Endometrial microvascular endothelial cells (primary cell): ENCODE results near the gene AP4S1. TPM values are rescaled to one million over a fixed set of nuclear protein-coding genes. Genes with fewer than 3 reads are reported as not detected.
"Not testable (repeated sequence)": the region's sequence is repeated elsewhere in the genome, so short reads cannot be mapped to it uniquely, and the experiment has no call there.

ENCODE experiments used
- in situ Hi-C: cut with HindIII; loops from 2 replicates; pipeline ENCODE4 v1.10.0; 2017; ENCODE audit warnings: low sequenced_read_pairs, low pct_unique_long_range_greater_than_20kb; ENCODE audit errors: inconsistent ontology term
- total RNA-seq: library from RNA; depleted of rRNA; stranded (reverse); fragments of >200 nt; gene quantifications from one replicate; pipeline ENCODE4 v1.2.3, GENCODE V29; 2015; ENCODE audit errors: inconsistent ontology term

Gene AP4S1, protein sequence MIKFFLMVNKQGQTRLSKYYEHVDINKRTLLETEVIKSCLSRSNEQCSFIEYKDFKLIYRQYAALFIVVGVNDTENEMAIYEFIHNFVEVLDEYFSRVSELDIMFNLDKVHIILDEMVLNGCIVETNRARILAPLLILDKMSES
- 18.8 TPM for total RNA-seq

DNA sequence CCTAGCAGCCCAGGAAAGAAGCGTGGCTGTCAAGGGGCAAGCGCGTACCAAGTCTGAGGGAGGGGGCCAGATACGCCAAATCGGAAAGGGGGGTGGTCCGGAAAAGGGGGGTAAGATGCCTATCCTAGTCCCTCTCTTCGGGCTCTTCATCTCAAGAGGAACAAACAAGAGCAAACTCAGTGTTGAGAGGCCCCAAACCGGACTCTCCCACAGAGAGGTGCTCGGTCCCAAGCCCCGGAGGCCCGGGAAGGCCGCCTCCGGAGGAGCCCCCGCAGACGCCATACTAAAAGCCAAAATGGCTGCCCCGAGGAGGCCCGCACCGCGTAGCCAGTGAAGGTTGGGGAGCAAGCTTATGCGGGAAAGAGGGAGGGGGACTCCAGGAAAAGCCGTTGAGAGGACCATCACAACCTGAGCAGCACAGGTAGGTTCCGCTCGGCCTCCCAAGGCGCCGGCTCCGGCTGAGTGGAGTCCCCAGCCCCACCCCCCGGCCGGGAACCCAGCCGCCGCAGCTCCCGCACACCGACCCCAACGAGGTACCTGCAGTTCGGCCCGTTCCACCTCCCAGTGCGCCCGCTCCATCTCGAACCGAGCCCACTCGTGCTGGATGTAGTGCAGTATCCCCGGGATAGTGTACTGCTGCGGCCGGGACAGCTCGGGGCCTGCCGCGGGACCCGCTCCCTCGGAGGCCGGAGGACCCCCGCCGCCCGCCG is at the start of gene AP4S1:
AP4S1 (plus strand) TSS at position 283 of the 710 bp plus-strand sequence. CDS start 40,548 bp downstream, outside the sequence.
- in situ Hi-C loops: no loop called here

DNA sequence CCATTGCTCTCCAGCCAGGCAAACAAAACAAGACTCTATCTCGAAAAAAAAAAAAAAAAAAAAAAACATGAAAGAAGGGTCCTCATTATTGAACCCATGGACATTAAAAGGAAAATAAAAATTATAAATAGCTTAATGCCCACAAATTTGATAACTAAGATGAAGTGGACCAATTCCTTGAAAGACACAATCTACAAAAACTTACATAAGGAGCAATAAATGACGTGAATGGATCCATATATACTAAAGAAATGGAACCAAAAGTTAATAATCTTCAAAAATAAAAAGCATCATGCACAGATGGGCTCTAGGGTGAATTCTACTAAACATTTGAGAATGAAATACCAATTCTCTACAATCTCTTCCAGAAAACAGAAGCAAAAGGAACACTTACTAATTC is 47.7 kb upstream of the AP4S1 start:
- in situ Hi-C loops: no loop called here

DNA sequence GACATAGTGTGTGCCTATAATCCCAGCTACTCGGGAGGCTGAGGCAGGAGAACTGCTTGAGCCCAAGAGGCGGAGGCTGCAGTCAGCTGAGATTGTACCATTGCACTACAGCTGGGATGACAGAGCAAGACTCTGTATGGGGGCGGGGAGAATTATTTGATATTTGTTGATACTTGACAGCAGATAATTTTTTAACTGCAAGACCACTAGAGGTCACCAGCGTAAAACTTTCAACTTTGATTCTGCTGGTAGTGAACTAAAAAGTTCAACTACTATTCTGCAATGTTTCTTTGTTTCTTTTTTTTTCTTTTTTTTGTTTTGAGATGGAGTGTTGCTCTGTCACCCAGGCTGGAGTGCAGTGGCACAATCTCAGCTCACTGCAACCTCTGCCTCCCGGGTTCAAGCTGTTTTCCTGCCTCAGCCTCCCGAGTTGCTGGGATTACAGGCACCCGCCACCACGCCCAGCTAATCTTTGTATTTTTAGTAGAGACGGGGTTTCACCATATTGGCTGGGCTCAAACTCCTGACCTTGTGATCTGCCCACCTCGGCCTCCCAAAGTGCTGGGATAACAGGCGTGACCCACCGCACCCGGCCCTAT is 45.2 kb upstream of the AP4S1 start:
- in situ Hi-C loops: not testable (repeated sequence)

DNA sequence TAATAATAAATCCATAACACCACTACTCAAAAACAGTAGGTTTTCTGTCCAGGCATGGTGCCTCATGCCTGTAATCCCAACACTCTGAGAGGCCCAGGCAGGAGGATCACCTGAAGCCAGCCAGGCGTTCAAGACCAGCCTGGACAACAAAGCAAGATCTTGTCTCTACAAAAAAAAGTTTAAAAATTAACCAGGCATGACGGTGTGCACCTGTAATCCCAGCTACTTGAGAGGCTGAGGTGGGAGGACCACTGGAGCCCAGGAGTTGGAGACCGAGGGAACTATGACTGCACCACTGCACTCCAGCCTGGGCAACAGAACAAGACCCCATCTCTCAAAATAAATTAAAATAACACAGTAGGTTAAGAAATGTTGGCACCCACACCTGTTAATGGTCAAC is 44.5 kb upstream of the AP4S1 start:
- in situ Hi-C loops: no loop called here

DNA sequence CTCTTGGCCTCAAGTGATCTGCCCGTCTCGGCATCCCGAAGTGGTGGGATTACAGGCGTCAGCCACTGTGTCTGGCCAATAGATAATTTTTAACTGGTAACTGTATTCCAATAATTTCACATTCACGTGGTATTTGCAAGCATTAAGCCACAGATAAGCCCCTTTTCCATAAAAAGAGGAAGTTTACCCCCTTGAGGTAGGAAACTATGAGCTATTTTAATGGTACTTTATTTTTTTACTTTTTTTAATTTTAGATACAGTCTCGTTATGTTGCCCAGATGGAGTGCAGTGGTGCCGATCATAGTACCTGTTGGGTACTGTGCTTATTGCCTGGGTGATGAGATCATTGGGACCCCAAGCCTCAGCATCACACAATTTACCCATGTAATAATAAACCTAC is 42.9 kb upstream of the AP4S1 start:
- in situ Hi-C loops: no loop called here

DNA sequence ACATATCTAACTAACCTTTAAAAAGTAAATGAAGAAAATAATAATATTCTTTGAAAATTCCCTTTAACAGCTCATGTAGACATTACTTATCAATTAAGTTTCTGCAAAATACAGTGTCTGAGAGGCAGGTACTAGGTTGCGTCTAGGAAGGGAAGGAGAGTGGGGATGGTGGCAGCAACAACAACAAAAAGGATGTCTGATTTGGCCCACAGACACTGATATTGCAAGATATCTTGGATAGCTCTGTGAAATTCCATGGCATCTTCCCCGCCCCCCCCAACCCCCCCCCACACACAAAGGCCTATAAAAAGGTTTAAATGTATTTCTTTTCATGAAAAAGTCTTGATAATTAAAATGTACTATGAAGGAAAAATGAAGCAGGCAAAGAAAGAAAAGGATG is 41.6 kb upstream of the AP4S1 start:
- in situ Hi-C loops: no loop called here

DNA sequence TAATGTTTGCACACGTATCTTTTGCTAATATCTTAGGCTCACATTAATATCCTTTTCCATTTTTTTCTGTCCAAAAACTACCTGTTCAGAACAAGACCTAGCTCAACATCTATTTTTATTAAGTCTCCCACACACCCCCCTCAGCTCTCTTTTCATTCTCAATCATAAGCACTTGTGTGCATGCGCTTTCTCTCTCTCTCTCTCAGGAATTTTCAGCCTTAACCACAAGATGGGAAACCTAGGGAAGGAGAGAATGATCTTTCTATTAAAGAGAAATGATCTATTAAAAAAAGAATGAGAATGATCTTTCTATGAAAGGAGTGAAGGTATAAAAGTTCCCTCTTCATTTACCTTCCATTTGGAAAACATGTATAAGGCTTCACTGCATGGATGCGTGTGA is 39.7 kb upstream of the AP4S1 start:
- in situ Hi-C loops: no loop called here

DNA sequence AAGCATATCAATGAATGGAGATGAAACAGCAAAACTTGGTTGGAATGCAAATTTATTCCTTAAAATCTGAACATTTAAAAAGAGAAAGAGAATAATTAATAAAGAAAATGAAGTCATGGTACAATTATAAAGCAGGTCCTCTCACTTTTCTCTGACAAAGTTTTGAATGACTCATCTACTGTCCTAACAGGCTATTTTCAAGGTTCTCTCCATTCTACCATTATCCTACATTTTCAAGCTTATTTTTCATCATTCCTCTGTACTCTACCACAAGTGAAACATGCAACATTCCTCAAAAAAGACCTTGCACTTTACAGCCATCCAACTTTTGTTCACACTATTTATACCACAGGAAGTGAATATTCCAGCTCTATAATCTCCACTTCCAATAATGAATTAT is 36.9 kb upstream of the AP4S1 start:
- in situ Hi-C loops: no loop called here

DNA sequence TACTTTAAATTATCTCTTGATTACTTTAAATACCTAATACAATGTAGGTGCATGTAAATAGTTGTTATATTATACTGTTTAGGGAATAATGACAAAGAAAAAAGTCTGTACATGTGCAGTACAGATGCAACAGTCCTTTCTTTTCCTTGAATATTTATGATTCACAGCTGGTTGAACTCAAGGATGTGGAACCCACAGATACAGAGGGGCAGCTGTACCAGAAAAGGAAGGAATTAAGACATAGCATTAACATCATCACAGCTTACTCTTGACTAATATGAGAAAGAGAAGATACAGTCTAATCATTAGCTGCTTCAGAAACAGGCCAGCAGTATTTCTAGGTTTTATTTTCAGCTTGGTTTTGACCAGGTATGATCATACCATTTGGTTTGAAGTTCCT is 34.7 kb upstream of the AP4S1 start:
- in situ Hi-C loops: no loop called here

DNA sequence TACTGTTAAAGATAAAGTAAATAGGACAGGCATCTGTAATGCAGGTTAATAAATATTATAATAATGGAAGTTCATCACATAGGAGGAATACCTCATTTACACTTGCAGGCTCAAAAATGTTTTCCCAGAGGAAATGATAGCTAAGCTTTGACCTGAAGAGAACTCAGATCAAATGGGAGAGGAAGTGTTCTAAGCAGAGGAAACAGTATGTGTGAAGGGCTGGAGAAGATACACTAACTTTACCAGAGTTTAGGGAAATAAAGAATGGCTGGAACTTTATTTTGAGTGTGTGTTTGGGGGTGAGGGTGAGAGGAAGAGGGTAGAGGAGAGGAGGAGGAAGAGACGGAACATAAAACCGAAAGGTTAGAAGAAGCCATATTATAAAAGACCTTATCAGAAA is 34.0 kb upstream of the AP4S1 start:
- in situ Hi-C loops: no loop called here

DNA sequence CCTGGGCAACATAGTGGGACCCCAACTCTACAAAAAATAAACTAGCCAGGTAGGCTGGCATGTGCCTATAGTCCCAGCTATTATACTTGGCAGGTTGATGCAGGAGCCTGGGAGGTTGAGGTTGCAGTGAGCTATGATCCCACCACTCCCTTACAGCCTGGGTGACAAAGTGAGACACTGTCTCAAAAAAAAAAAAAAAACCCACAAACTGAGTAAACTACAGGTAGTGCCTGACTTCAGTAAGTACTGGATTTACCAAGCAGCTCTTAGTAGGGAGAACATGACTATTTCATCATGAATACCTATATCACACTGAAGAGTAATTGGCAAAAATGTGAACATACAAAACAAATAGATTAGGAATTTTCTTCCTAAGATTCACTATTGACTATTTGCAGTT is 32.4 kb upstream of the AP4S1 start:
- in situ Hi-C loops: no loop called here

DNA sequence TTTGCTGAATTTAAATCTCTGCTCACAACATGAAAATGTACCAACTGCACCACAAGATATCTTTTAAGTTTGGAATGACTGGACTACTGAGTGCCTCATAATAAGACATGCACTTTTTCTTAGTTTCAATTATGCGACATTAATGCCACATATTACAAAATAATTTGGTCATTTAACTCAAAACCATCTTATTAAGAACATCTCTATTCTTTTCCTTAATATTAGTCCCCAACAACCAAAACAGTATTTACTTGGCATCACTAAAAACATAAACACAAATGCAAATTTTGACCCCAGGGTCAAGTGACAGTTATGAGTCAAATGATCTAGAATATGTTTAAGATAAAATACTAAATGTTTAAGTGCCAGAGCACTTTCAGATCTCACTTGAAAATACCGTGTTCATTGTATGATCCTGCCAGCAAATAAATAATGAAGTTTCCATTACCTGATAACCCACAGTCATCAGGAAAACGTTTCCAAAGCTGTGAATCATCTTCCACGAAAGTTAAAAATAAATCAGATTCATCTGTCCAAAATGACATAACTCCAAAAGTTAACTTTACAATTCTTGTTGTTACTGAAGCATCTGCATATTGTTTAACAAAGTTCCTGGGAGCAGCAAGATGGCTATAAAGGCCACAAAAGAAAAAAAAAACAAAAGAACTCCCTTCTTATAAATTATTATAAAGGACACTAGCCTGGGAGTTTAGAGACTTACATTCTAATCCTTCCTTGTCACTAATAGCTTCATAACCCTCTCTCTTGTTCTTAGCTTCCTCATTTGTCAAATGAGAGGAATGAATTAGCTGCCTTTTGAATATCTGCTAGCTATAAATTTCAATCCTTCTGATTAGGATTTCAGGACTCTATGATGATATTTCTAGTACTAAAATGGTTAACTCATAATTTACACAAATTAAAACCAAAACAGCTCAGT is 30.5 kb upstream of the AP4S1 start:
- in situ Hi-C loops: no loop called here

DNA sequence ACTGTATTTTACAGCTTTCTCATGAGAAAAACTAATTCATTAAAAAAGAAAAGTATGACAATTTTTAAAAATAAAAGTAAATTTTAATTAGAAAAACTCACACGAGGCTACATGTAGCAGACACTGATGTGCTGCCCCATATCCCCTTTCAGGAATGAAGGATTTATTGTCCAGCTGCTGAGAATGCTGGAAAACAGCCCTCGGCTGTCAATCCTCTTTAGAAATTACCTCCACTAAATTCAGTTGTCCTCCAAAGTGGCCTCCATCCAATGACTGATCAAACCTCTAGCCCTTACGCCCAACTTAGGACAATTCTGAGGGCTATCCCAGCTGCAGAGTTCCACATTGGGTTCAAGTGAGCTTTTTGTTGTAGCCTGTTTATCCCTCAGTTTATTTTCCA is 29.8 kb upstream of the AP4S1 start:
- in situ Hi-C loops: no loop called here

DNA sequence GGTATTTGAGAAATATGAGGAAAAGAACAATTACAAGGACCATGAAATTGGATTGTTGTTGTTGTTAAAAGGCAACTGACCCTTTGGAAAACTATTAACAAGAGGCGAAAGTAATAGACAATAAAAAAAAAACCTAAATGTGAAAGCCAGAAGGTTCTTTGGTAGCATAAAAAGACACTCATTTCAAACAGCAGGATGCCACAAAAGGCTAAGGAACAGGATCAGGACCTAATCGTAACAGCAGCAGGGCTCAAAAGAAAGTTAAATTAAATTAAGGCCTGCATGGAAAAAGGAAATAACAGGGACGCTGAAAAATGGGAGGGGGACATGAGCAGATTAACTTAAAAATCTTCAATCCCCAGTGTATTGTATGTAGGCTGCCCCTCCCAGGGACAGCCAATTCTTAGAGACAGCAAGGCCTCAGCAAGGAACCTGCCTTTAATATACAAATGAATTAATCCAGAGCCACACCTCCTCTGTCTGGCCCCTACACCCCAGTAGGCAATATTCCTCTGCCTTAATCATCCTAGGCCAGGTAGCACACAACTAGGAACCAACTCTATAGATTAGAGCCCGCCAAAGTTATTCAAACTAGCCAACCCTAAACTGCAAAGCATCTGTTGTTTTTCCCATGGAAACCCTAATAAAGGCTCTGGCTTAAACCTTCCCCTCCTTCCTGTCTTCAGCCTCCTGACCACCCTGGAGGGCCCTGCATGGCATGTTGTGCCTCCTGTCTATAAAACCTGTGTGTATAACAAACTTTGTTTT is 28.4 kb upstream of the AP4S1 start:
- in situ Hi-C loops: no loop called here

DNA sequence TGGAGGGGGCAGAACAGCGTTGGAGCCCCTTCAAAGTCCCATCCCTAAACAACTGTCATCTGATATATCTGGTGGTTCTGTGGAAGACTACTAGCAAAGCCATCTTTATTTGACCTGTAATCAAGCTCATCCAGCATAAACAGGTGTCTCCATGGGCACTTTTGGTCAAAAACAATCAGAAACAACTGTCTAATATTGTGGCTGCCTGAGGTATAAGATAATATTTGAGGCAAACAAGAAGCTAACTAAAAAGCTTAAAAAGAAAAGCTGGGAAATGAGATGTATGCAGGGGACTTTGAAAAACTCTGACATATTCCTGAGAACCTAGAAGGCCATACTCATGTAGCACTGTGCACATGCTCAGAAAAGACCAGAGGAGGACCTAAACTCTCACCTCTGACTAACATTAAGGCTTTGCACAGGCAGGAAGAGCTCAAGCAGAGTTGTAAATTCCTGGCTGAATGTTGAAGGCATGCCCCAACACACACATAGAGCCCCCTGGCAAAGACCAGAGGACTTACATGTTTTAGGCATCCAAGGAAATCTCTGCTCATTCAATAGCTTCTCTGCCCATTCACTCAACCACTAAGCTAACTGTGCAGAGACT is 27.2 kb upstream of the AP4S1 start:
- in situ Hi-C loops: no loop called here

DNA sequence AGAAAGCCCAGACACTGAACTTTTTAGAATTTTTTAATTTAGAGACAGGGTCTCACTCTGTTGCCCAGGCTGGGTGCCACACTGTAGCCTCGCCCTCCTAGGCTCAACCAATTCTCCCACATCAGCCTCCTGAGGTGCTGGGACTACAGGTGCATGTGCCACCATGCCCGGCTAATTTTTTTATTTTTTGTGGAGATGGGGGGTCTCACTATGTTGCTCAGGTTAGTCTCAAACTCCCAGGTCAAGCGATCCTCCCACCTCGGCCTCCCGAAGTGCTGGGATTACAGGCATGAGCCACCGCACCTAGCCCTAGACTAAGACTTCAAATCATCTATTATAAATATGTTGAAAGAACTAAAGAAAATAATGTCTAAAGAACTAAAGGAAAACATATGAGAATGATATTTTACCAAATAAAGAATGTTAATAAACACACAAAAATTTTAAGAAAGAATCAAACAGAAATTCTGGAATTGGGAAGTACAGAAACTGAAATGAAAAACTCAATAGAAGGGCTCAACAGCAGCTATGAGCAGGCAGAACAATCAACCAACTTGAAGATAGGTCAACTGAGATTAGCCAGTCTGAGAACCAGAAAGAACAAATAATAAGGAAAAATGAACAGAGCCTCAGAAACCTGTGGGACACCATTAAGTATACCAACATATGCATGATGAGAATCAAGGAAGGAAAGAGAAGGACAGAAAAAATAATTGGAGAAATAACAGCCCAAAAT is 26.2 kb upstream of the AP4S1 start:
- in situ Hi-C loops: no loop called here

DNA sequence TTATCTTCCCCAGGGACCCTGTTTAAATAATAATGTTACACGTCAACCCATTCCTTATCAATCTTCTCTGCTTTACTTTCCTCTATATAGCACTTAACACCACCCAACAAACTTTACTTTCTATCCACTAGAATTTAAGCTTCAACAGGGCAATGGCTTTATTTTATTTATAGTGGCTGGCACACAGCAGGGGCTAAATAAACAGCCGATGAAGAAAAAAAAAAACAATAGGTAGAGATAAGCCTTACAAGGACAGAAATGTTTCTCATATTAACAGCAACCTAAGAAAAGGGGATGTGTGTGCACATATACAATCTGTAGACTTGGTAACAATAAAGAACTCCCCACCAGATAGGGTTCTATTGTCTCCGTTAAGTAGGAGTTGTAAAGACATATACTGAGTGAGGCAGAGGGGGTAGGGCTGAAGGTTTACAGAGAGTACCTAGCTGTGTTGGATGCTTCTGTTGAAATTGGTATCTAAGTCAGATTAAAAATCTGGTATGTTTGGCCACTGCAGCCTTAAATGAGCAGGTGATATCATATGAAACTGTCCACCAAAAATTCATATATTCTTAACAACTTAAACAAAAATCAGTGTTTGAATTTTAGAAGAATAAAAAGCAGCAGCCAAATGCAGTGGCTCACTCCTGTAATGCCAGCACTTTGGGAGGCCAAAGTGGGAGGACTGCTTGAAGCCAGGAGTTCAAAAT is 24.7 kb upstream of the AP4S1 start:
- in situ Hi-C loops: no loop called here
